Right lobe of liver (tissue), 4 donors: ENCODE data around the gene RELCH.

Experiments
- POLR2A ChIP-seq: fragments of 450-650 bp; IDR thresholded peaks from one replicate; pipeline ENCODE4 v1.6.1; 2017; ENCODE audit warnings: antibody characterized with exemption, mild to moderate bottlenecking
- TF ChIP-seq, protein P1 (sequence below), 4 donors: fragments of 200-600 bp in 3 of 4; fragments of 450-650 bp in 1 of 4; IDR thresholded peaks; one replicate each; pipeline versions ENCODE4 v1.5.1 to v1.8.0; 2016 to 2022; ENCODE audit warnings: antibody characterized with exemption in 4 of 4, mild to moderate bottlenecking in 2 of 4
- donor health status: DM: no; HTN: no; CAD: no.
- donor health status: DM: no; HTN: no; CAD: no.
- donor health status: DM: no; HTN: yes; CAD: no.

DNA sequence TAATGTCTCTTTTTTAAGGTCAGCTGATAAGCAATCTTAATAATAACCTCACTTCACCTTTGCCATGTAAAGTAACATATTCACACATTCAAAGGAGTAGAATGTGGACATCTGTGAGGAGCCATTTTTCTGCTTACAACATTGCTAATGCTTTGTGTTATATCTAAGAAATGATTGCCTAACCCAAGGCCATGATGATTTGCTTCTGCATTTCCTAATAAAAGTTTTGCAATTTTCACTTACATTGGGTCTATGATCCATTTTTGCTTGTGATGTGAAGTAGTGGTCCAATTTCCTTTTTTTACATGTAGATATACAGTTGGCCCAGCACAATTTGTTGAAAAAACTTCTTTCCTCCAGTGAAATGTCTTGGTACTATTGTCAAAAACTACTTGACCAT is 22.0 kb downstream of the RELCH start:
- TF ChIP-seq, protein P1, sequence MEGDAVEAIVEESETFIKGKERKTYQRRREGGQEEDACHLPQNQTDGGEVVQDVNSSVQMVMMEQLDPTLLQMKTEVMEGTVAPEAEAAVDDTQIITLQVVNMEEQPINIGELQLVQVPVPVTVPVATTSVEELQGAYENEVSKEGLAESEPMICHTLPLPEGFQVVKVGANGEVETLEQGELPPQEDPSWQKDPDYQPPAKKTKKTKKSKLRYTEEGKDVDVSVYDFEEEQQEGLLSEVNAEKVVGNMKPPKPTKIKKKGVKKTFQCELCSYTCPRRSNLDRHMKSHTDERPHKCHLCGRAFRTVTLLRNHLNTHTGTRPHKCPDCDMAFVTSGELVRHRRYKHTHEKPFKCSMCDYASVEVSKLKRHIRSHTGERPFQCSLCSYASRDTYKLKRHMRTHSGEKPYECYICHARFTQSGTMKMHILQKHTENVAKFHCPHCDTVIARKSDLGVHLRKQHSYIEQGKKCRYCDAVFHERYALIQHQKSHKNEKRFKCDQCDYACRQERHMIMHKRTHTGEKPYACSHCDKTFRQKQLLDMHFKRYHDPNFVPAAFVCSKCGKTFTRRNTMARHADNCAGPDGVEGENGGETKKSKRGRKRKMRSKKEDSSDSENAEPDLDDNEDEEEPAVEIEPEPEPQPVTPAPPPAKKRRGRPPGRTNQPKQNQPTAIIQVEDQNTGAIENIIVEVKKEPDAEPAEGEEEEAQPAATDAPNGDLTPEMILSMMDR (IDR thresholded peaks at IDR 0.05) = no peak
- TF ChIP-seq POLR2A = no peak
